Mucosa of rectum (tissue), 2 donors: ENCODE results near the gene LHPP.

ENCODE experiments used
- H3K27ac ChIP-seq, 2 donors: one replicate each; pipeline ENCODE4 v1.7.0; 2013; ENCODE audit warnings: inconsistent platforms in 2 of 2, low read depth in 2 of 2, low read length in 2 of 2
- H3K27me3 ChIP-seq, 2 donors: one replicate each; pipeline ENCODE4 v1.7.0; 2013; ENCODE audit warnings: low read length in 2 of 2; ENCODE audit not compliant: control insufficient read depth in 2 of 2, insufficient read depth in 2 of 2
- H3K36me3 ChIP-seq, 2 donors: one replicate each; pipeline ENCODE4 v1.7.0; 2013; ENCODE audit warnings: low read length in 2 of 2; ENCODE audit not compliant: control insufficient read depth in 2 of 2, insufficient read depth in 2 of 2
- H3K4me1 ChIP-seq, 2 donors: one replicate each; pipeline ENCODE4 v1.7.0; 2013; ENCODE audit warnings: low read length in 2 of 2, mild to moderate bottlenecking in 1 of 2; ENCODE audit not compliant: control insufficient read depth in 2 of 2, insufficient read depth in 2 of 2
- H3K4me3 ChIP-seq, 2 donors: one replicate each; pipeline ENCODE4 v1.7.0; 2013; ENCODE audit warnings: low read length in 2 of 2
- H3K9ac ChIP-seq, 2 donors: one replicate each; pipeline ENCODE4 v1.7.0; 2013; ENCODE audit warnings: low read length in 2 of 2, low read depth in 1 of 2, mild to moderate bottlenecking in 1 of 2
- H3K9me3 ChIP-seq, 2 donors: one replicate each; pipeline ENCODE4 v1.7.0; 2013; ENCODE audit warnings: low read length in 2 of 2; ENCODE audit not compliant: control insufficient read depth in 2 of 2
- donor health status: healthy.
- donor health status: Normal muscosa, but diverticular disease.

The LHPP gene

DNA sequence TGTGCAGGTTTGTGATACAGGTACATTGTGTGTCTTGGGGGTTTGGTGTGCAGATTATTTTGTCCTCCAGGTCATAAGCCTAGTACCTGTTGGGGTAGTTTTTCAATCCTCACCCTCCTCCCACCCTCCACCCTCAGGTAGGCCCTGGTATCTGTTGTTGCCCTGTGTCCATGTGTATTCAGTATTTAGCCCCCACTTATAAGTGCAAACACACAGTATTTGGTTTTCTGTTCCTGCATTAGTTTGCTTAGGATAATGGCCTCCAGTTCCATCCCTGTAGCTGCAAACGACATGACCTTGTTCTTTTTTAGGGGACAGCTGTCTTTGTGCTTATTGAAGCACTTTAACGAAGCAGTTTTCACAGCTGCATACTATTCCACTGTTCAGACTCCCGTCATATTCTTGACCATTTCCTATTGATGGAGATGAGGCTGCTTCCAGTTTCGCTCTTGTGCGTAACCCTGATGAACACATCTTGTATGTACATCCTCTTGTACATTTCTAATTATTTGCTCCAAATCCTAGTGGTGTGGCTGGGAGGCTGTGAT is 47.4 kb downstream of the LHPP start:
- no peaks in the 10 kb centered on the region for H3K27me3 ChIP-seq
- no peak overlapping the region for H3K9ac ChIP-seq
- no peak overlapping the region for H3K27ac ChIP-seq
- H3K36me3 ChIP-seq = no peaks in the 10 kb centered on the region
- no peak overlapping the region for H3K4me3 ChIP-seq
- no peaks in the 10 kb centered on the region for H3K9me3 ChIP-seq
- no peaks in the 10 kb centered on the region for H3K4me1 ChIP-seq

DNA sequence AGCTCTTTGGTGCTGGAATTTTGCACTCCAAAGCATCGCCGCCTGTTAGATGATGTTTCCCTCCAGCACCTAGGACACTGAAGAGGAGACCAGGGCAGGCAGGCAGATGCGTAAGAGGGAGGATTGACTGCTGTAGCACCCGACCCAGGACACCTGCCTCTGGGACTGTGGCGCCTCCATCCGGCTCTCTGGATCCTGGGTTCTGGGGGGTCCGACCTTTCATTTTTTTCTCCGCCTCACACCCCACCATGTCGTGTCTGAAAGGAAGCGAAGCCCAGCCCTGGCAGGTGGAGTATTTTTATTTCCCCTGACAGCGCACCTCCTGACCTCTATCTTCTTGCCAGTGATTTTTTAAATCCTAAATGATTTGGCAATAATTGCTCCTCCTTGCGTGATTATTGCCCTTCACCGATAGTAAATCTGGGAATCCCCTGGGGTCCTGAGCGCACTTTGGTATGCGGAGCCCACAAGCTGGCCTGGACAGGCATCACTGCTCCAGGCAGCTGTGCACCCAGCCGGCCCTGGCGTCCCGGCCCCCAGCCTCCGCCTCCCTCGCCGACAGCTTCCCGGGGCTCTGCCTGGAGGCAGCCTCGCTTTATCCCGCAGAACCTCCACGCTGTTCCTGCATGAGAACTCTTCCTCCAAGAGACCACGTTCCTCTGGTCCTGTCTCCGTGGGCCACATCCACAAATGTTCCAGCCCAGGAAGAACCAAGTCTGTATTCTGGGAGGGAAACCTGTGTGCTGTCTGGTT is 48.4 kb downstream of the LHPP start:
- Histone ChIP-seq H3K4me1 (no peaks in the 10 kb centered on the region), H3K36me3 (no peaks in the 10 kb centered on the region), H3K27me3 (no peaks in the 10 kb centered on the region), H3K4me3 (no peak overlapping the region), H3K27ac (no peak overlapping the region), H3K9ac (no peak overlapping the region), H3K9me3 (no peaks in the 10 kb centered on the region)

DNA sequence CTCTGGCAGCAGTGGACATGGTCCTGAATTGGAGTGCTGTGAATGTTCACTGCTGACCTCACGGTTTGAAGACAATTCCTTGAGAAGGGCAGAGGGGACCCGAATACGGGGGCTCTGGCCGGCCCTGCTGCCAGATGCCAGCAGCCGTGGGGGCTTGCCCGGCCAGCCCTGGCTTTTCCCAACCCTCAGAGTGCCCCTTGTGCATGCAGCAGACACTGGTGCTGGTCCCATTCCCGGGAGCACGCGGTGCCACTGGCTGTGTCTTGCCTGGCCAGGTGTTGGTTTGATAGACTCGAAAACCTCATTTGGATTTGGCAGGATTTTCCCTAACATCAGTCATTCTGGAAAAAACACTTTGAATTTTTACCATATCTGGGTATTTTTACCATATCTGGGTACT is 49.1 kb downstream of the LHPP start:
- no peaks in the 10 kb centered on the region for H3K27me3 ChIP-seq
- no peaks in the 10 kb centered on the region for H3K4me1 ChIP-seq
- no peaks in the 10 kb centered on the region for H3K36me3 ChIP-seq
- H3K9ac ChIP-seq = no peak overlapping the region
- no peak overlapping the region for H3K4me3 ChIP-seq
- no peak overlapping the region for H3K27ac ChIP-seq
- H3K9me3 ChIP-seq = no peaks in the 10 kb centered on the region

DNA sequence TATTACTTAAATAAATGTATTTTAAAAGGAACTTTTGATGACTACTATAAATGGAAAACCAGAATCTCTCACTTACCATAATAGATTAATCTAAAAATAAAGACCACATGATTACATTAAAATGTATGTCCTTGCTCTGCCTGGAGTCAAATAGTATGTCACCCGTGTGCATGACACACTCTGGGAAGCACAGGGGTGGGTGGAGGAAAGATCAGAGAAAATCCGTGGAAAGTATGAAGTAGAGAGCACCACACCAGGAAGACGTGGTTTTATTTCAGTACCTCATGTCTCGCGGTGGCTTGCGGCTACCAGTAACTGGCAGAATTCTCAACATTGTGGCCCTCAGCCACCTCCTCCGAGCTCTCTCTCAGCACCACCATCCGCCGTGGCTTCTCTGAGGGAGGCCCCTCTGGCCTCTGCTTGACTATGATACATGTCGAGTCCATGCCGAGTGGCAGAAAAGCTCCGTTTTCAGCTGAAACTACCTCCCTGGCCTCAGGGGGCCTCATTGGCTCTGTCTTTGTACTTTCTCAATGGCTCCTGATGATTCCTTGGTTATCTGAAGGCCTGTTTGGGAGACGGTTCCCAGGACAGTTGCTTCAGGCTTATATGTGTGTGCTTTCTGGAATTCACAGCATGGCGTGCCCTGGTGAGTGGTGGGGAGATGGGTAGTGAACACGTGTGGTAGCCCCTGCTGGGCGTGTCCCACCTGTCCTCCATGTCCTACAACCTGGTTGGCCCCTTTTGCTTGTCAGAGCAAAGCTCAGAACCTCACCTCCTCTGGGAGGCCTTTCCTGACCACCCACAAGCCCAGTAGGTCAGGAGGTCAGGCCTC is 49.8 kb downstream of the LHPP start:
- Histone ChIP-seq H3K27me3 (no peaks in the 10 kb centered on the region), H3K27ac (no peak overlapping the region), H3K36me3 (no peaks in the 10 kb centered on the region), H3K9ac (no peak overlapping the region), H3K9me3 (no peaks in the 10 kb centered on the region), H3K4me3 (no peak overlapping the region), H3K4me1 (no peaks in the 10 kb centered on the region)

DNA sequence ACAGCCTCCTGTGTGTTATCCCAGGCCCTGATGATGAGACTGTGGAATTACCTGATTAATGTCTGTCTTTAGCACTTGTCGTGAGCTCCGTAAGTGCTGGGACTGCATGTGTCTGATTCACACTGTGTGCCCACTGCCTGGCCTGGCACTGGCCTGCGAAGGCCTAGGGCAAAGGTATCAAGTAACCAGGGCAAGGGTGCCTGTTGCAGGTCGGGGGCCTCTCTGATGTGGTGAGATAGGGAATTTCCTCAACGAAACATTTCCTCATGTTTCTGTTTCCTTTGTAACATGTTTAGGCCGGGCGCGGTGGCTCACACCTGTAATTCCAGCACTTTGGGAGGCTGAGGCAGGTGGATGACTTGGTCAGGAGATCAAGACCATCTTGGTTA is 50.4 kb downstream of the LHPP start:
- Histone ChIP-seq H3K36me3 (no peaks in the 10 kb centered on the region), H3K9ac (no peak overlapping the region), H3K4me3 (no peak overlapping the region), H3K27me3 (no peaks in the 10 kb centered on the region), H3K27ac (no peak overlapping the region), H3K9me3 (no peaks in the 10 kb centered on the region), H3K4me1 (no peaks in the 10 kb centered on the region)

DNA sequence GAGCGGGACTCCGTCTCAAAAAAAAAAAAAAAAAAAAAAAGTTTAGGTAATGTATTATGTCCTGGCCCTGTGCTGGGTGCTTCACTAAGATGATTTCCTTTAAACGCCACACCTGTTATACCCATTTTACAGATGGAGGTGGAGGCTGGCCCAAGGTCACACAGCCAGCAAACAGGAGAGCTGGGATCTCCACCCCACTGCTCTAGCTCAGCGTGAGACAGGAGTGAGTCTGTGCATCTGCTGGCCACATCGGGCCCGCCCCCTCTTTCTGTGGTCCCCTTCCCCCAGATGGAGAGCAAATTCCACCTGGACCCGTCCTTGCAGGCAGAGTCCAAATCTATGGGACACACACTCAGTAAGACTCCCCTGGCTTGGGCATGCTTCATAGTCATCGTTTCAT is 51.0 kb downstream of the LHPP start:
- no peak overlapping the region for H3K9ac ChIP-seq
- no peaks in the 10 kb centered on the region for H3K36me3 ChIP-seq
- no peak overlapping the region for H3K4me3 ChIP-seq
- no peaks in the 10 kb centered on the region for H3K9me3 ChIP-seq
- H3K27ac ChIP-seq = no peak overlapping the region
- no peaks in the 10 kb centered on the region for H3K27me3 ChIP-seq
- H3K4me1 ChIP-seq = no peaks in the 10 kb centered on the region

DNA sequence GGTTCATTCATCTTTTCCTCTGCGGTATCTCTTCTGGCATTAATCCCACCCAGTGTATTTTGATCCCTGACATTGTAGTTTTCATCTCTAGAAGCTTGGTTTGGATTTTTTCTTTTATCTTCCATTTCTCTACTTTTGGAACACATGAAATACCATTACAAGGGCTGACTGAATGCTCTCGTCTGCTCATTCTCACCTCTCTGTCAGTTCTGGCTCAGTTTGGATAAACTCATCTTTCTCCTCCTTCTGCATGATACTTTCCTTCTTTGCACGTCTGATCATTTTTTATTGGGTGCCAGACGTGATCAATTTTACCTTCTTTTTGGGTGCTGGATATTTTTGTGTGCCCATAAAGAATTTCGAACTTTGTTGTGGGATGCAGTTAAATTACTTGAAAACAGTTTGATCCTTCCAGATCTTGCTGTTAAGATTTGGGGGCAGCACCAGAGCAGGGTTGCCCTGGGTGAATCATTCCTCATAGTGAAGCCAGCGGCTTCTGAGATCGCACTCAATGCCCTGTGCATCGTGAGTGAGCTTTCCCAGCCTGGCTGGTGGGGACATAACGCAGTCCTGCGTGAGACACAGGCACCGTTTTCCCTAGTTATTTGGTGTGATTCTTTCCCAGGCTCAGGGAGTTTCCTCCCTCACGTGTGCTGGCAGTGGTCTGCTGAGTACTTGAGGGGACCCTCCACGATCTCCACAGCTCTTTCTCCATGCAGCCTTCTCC is 53.8 kb downstream of the LHPP start:
- H3K36me3 ChIP-seq = no peaks in the 10 kb centered on the region
- no peak overlapping the region for H3K4me3 ChIP-seq
- H3K27me3 ChIP-seq = no peaks in the 10 kb centered on the region
- no peak overlapping the region for H3K9ac ChIP-seq
- no peaks in the 10 kb centered on the region for H3K9me3 ChIP-seq
- H3K4me1 ChIP-seq = no peaks in the 10 kb centered on the region
- H3K27ac ChIP-seq = no peak overlapping the region

DNA sequence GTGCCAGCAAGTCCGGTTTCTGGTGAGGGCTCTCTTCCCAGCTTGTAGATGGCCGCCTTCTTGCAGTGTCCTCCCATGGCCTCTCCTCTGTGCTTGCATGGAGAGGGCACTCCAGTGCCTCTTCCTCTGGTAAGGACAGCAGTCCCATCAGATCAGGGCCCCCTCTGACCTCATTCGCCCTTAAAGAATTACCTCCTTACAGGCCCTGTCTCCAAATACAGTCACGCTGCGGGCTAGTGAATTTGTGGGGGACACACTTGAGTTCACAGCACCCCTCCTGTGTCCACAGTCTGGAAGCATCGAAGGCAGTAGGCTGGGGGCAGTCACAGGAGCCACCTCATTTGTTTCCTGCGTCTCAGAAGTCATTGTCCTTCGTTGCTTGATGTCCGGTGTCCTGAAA is 54.6 kb downstream of the LHPP start:
- Histone ChIP-seq H3K9ac (no peak overlapping the region), H3K4me3 (no peak overlapping the region), H3K9me3 (no peaks in the 10 kb centered on the region), H3K27me3 (no peaks in the 10 kb centered on the region), H3K27ac (no peak overlapping the region), H3K36me3 (no peaks in the 10 kb centered on the region), H3K4me1 (no peaks in the 10 kb centered on the region)

DNA sequence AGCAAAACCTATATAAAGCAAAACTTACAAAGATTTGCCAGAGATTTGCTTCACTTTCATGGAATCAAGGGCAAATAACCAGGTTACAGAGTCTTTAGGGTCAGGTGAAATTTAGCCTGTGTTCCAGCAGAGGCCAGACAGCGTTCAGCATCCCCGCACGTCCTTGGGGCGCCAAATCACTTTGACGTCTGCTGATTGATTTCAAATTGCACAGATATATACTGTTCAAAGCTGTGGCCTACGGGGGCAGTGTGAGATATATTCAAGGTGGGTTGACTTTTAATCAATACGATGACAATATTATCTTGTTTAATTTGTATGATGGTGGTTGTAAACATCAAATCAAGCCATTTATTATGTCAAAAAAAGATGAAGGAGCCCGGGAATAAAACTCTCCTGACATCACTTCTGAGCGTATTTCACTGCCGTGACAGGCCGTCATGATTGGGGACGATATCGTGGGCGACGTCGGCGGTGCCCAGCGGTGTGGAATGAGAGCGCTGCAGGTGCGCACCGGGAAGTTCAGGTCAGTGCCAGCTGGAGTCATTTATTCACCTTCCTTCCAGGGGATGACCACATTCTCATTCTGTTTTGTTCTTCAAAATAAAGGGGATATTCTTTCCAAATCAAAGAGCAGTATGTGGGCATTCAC is 55.2 kb downstream of the LHPP start:
- H3K27ac ChIP-seq = no peak overlapping the region

More for the DNA sequence above, 55.2 kb downstream of the LHPP start:
- Histone ChIP-seq H3K36me3 (no peaks in the 10 kb centered on the region), H3K27me3 (no peaks in the 10 kb centered on the region), H3K4me3 (no peak overlapping the region), H3K9me3 (no peaks in the 10 kb centered on the region), H3K4me1 (no peaks in the 10 kb centered on the region), H3K9ac (no peak overlapping the region)
